HCT116 (cell line): ENCODE results near the gene NCOR1. TPM values are rescaled to one million over a fixed set of nuclear protein-coding genes. Genes with fewer than 3 reads are reported as not detected.

Experiments used
- ATAC-seq: fragments of 200-7000 bp; cut with Tn5 transposase; 2 replicates; pipeline ENCODE4 v1.9.1; 2020; ENCODE audit warnings: mild to moderate bottlenecking, moderate library complexity
- BruUV-seq: library from RNA; stranded (reverse); fragments of 400-500 nt; replicated peaks from 2 replicates; lab custom pipeline; 2021; lab: Mats Ljungman, UMichigan
- CTCF ChIA-PET: fragments of 300-600 bp; sonication (Branson Sonifier 250); formaldehyde crosslinking; loops from one replicate; lab custom pipeline; 2021; ENCODE audit warnings: antibody characterized with exemption; lab: Charles Lee
- POLR2A ChIA-PET: fragments of 300-600, 350-600 bp; sonication (Branson Sonifier 250); formaldehyde crosslinking; loops from one replicate; lab custom pipeline; 2021; ENCODE audit warnings: antibody characterized with exemption; lab: Charles Lee
- RAD21 ChIA-PET, 2 experiments: fragments of 300-600 bp; sonication (Branson Sonifier 250); formaldehyde crosslinking; loops; one replicate each; lab custom pipeline; 2023; ENCODE audit warnings: low total read pairs in 2 of 2; ENCODE audit not compliant: uncharacterized antibody in 2 of 2, unreplicated experiment in 2 of 2, low non-redundant PET in 1 of 2; lab: Charles Lee
- DNase-seq: peaks from one replicate; pipeline ENCODE4 v3.0.0-alpha.2; 2010; ENCODE audit warnings: low read depth, low spot score
- H2AFZ ChIP-seq: fragments of 200-600 bp; shearing (Covaris generic), sonication (generic); 2 replicates; pipeline ENCODE4 v1.6.1; 2017; ENCODE audit warnings: low read depth, mixed run types, mixed read lengths, antibody characterized with exemption, low read length; ENCODE audit not compliant: poor library complexity, severe bottlenecking
- H3K27ac ChIP-seq: 2 replicates; pipeline ENCODE4 v1.5.1; 2012; ENCODE audit warnings: low read depth, low read length
- H3K27me3 ChIP-seq: fragments of 200-600 bp; sonication (generic); 2 replicates; pipeline ENCODE4 v1.6.1; 2016; ENCODE audit warnings: mixed run types, low read length, mixed read lengths; ENCODE audit not compliant: insufficient read depth
- H3K36me3 ChIP-seq, 2 experiments: fragments of 200-500 bp in 1 of 2; fragments of 200-600 bp in 1 of 2; sonication (Bioruptor generic) in 1 of 2; sonication (generic) in 1 of 2; 2 replicates each; pipeline versions ENCODE4 v1.5.1 to v1.6.1; 2014 to 2016; ENCODE audit warnings: low read length in 2 of 2, inconsistent platforms in 1 of 2, mixed read lengths in 1 of 2, mixed run types in 1 of 2; ENCODE audit not compliant: insufficient read depth in 2 of 2, control insufficient read depth in 1 of 2
- H3K4me1 ChIP-seq, 2 experiments: fragments of 200-600 bp in 1 of 2; sonication (generic) in 1 of 2; 2 replicates each; pipeline versions ENCODE4 v1.5.1 to v1.6.1; 2012 to 2017; ENCODE audit warnings: low read length in 2 of 2, inconsistent platforms in 1 of 2, mild to moderate bottlenecking in 1 of 2, mixed read lengths in 1 of 2, mixed run types in 1 of 2, moderate library complexity in 1 of 2; ENCODE audit not compliant: insufficient read depth in 2 of 2, control insufficient read depth in 1 of 2
- H3K4me2 ChIP-seq: fragments of 200-600 bp; sonication (generic); 2 replicates; pipeline ENCODE4 v1.6.1; 2017; ENCODE audit warnings: mixed run types, low read length, mixed read lengths
- H3K4me3 ChIP-seq, 2 experiments: fragments of 200-600 bp in 1 of 2; sonication (generic) in 1 of 2; replicated peaks in 1 of 2; 2 replicates each; pipeline ENCODE4 v1.5.1; 2011 to 2016; ENCODE audit warnings: low read length in 2 of 2, control low read depth in 1 of 2, low read depth in 1 of 2, mild to moderate bottlenecking in 1 of 2, mixed read lengths in 1 of 2, mixed run types in 1 of 2
- H3K79me2 ChIP-seq: fragments of 200-600 bp; sonication (generic); 2 replicates; pipeline ENCODE4 v1.6.1; 2017; ENCODE audit warnings: mild to moderate bottlenecking, mixed run types, low read length, moderate library complexity, mixed read lengths; ENCODE audit not compliant: insufficient read depth
- H3K9ac ChIP-seq: fragments of 200-600 bp; sonication (generic); 2 replicates; pipeline ENCODE4 v1.6.1; 2016; ENCODE audit warnings: low read length, mixed read lengths
- H3K9me2 ChIP-seq: fragments of 200-600 bp; sonication (generic), shearing (Covaris generic); 2 replicates; pipeline ENCODE4 v1.6.1; 2017; ENCODE audit warnings: mixed run types, mild to moderate bottlenecking, moderate library complexity; ENCODE audit not compliant: insufficient read depth
- H3K9me3 ChIP-seq, 2 experiments: fragments of 200-500 bp in 1 of 2; fragments of 200-600 bp in 1 of 2; sonication (Bioruptor generic) in 1 of 2; sonication (generic) in 1 of 2; 2 replicates each; pipeline ENCODE4 v1.6.1; 2014 to 2017; ENCODE audit warnings: low read length in 2 of 2, mixed read lengths in 2 of 2, inconsistent platforms in 1 of 2, low read depth in 1 of 2, mild to moderate bottlenecking in 1 of 2, mixed run types in 1 of 2, moderate library complexity in 1 of 2; ENCODE audit not compliant: control insufficient read depth in 1 of 2, insufficient read depth in 1 of 2
- H4K20me1 ChIP-seq: fragments of 200-600 bp; sonication (generic), shearing (Covaris generic); 2 replicates; pipeline ENCODE4 v1.6.1; 2017; ENCODE audit warnings: mixed run types, mild to moderate bottlenecking, moderate library complexity; ENCODE audit not compliant: insufficient read depth
- CBX3 ChIP-seq: IDR thresholded peaks from 2 replicates; pipeline ENCODE4 v1.6.1; 2012; ENCODE audit warnings: low read depth
- CEBPB ChIP-seq: IDR thresholded peaks from 2 replicates; pipeline ENCODE4 v1.6.1; 2012; ENCODE audit warnings: low read depth
- EGR1 ChIP-seq: IDR thresholded peaks from 2 replicates; pipeline ENCODE4 v1.6.1; 2012; ENCODE audit warnings: low read depth
- EZH2 ChIP-seq: fragments of 200-600 bp; sonication (generic); IDR thresholded peaks from 2 replicates; pipeline ENCODE4 v1.6.1; 2017; ENCODE audit warnings: antibody characterized with exemption, mixed run types
- FOSL1 ChIP-seq: IDR thresholded peaks from 2 replicates; pipeline ENCODE4 v1.6.1; 2012; ENCODE audit warnings: low read depth
- JUND ChIP-seq: IDR thresholded peaks from 2 replicates; pipeline ENCODE4 v1.6.1; 2012
- MAX ChIP-seq: IDR thresholded peaks from 2 replicates; pipeline ENCODE4 v1.6.1; 2012
- POLR2A ChIP-seq: IDR thresholded peaks from 2 replicates; pipeline ENCODE4 v1.7.0; 2011; ENCODE audit warnings: borderline replicate concordance; ENCODE audit not compliant: insufficient read depth, insufficient read length; ENCODE audit errors: extremely low read depth
- POLR2AphosphoS5 ChIP-seq: IDR thresholded peaks from 2 replicates; pipeline ENCODE4 v1.6.1; 2011; ENCODE audit warnings: mild to moderate bottlenecking, low read depth, low read length, moderate library complexity
- RAD21 ChIP-seq: IDR thresholded peaks from 2 replicates; pipeline ENCODE4 v1.6.1; 2012; ENCODE audit warnings: low read depth, mild to moderate bottlenecking
- REST ChIP-seq: IDR thresholded peaks from 2 replicates; pipeline ENCODE4 v1.6.1; 2012; ENCODE audit warnings: low read depth
- SIN3A ChIP-seq: IDR thresholded peaks from 2 replicates; pipeline ENCODE4 v1.6.1; 2012; ENCODE audit warnings: low read depth
- SRF ChIP-seq: IDR thresholded peaks from 2 replicates; pipeline ENCODE4 v1.6.1; 2012; ENCODE audit warnings: low read depth
- TCF7L2 ChIP-seq: IDR thresholded peaks from 2 replicates; pipeline ENCODE4 v1.7.0; 2011; ENCODE audit warnings: borderline replicate concordance, inconsistent platforms; ENCODE audit not compliant: insufficient read depth, insufficient read length; ENCODE audit errors: extremely low read depth
- YY1 ChIP-seq: IDR thresholded peaks from 2 replicates; pipeline ENCODE4 v1.6.1; 2011; ENCODE audit warnings: low read length, low read depth, moderate library complexity, mild to moderate bottlenecking; ENCODE audit not compliant: insufficient replicate concordance; ENCODE audit errors: extremely low read depth
- ZFX ChIP-seq: fragments of 450-650 bp; IDR thresholded peaks from 2 replicates; pipeline ENCODE4 v1.6.1; 2017
- ZNF274 ChIP-seq: fragments of 200-500 bp; sonication (Bioruptor generic); IDR thresholded peaks from 2 replicates; pipeline ENCODE4 v1.6.1; 2014; ENCODE audit warnings: mild to moderate bottlenecking, low read depth, low read length, inconsistent platforms
- intact Hi-C: fragments of 100-400 bp; cut with micrococcal nuclease; formaldehyde crosslinking; loops from 2 replicates; pipeline ENCODE4 v1.10.0; 2022
- total RNA-seq: library from RNA; stranded (reverse); gene quantifications from one replicate; pipeline ENCODE4 v1.2.1, GENCODE V29; 2021; ENCODE audit not compliant: unreplicated experiment

NCOR1 gene
- total RNA-seq, 1 experiment from 2014 or later = 43.7 TPM

GRCh38 chr17:16005636-16006035 is 209.7 kb downstream of the NCOR1 start:
- no peak for TF ChIP-seq REST
- no peak for TF ChIP-seq ZFX
- TF ChIP-seq EGR1 = no peak
- TF ChIP-seq CBX3 = no peak
- no peak for TF ChIP-seq JUND
- no peak for TF ChIP-seq SIN3A
- no peak for TF ChIP-seq RAD21
- TF ChIP-seq CEBPB = no peak
- no peak for TF ChIP-seq MAX
- TF ChIP-seq SRF = no peak
- no peak for TF ChIP-seq FOSL1
- no peak for TF ChIP-seq TCF7L2
- no peak for TF ChIP-seq POLR2AphosphoS5
- TF ChIP-seq YY1 = no peak
- no peak for TF ChIP-seq ZNF274
- TF ChIP-seq POLR2A = no peak
- TF ChIP-seq EZH2 = no peak
- no peak for DNase-seq
- Histone ChIP-seq H2AFZ (no peak overlapping the region), H3K27ac (no peak overlapping the region), H4K20me1 (no peaks in the 10 kb centered on the region), H3K4me1 (peaks cover 5 to 12% of the 10 kb centered on the region in 2 experiments; a peak in 3 of 4 replicates), H3K9me3 (peaks cover 0 to 7% of the 10 kb centered on the region in 2 experiments; a peak in 1 of 4 replicates), H3K27me3 (no peaks in the 10 kb centered on the region), H3K9me2 (no peaks in the 10 kb centered on the region), H3K4me2 (no peak overlapping the region), H3K9ac (no peak overlapping the region), H3K4me3 (no peak overlapping the region), H3K36me3 (peaks cover 71 to 81% of the 10 kb centered on the region in 2 experiments), H3K79me2 (peaks cover 95% of the 10 kb centered on the region)
- POLR2A ChIA-PET = no interaction called here
- RAD21 ChIA-PET = no interaction called here
- BruUV-seq = no TSS peak
- intact Hi-C loops = no loop called here
- CTCF ChIA-PET = no interaction called here
- ATAC-seq = no peak
